ENCODE data around the gene ZNF429. TPM values are rescaled to one million over a fixed set of nuclear protein-coding genes. Genes with fewer than 3 reads are reported as not detected.

Gene ZNF429
- total RNA-seq, 1 donor from 2014 or later = 12.7 TPM

DNA sequence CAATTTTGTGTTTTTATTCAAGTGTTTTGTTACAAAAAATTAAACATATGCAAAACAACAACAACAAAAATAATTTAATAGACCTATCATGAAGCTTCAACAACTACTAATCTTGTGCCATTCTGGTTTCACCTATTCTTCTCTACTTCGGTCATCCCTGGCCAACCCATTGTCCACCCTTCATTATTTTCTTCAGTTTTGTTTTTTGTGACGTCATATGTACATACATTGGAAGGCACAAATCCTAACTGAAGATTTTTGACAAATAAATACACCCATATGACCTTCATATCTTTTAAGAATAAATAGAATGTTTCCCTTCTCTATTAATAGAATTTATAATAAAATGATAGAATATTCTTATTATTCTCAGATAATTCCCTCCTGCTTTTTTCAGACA, 69.2 kb downstream of the ZNF429 start:
- peaks cover 5% of the 10 kb centered on the region for H3K9me3 ChIP-seq (ENCODE audit: insufficient read depth, low read depth, low read length)

DNA sequence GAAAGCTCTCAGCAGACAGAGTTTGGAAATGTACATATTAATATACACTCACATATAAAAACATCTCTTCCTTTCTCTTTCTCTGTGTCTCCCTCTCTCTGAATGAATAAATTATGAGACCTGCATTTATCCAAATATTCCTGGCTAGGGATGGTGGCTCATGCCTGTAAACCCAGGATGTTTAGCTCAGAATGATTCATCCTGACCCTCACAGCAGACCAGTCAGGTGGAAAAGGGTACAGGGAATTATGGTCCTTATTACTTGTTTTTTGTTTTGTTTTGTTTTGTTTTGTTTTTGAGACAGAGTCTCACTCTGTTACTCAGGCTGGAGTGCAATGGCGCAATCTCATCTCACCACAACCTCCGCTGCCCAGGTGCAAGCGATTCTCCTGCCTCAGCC, 71.1 kb downstream of the ZNF429 start:
- H3K27ac Mint-ChIP-seq (ENCODE audit: unreplicated experiment) = no peak overlapping the region
- H3K4me2 ChIP-seq (ENCODE audit: low read length) = no peak overlapping the region
- no peak for DNase-seq (ENCODE audit: low read depth)
- H2AFZ ChIP-seq (ENCODE audit: low read depth, low read length) = no peak overlapping the region
- no peaks in the 10 kb centered on the region for H3K36me3 Mint-ChIP-seq (ENCODE audit: low read depth, unreplicated experiment)
- peaks cover 9% of the 10 kb centered on the region for H3K9me3 Mint-ChIP-seq (ENCODE audit: unreplicated experiment)
- no peaks in the 10 kb centered on the region for H3K79me2 ChIP-seq (ENCODE audit: insufficient read depth, low read length)
- TF ChIP-seq, protein P1, sequence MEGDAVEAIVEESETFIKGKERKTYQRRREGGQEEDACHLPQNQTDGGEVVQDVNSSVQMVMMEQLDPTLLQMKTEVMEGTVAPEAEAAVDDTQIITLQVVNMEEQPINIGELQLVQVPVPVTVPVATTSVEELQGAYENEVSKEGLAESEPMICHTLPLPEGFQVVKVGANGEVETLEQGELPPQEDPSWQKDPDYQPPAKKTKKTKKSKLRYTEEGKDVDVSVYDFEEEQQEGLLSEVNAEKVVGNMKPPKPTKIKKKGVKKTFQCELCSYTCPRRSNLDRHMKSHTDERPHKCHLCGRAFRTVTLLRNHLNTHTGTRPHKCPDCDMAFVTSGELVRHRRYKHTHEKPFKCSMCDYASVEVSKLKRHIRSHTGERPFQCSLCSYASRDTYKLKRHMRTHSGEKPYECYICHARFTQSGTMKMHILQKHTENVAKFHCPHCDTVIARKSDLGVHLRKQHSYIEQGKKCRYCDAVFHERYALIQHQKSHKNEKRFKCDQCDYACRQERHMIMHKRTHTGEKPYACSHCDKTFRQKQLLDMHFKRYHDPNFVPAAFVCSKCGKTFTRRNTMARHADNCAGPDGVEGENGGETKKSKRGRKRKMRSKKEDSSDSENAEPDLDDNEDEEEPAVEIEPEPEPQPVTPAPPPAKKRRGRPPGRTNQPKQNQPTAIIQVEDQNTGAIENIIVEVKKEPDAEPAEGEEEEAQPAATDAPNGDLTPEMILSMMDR (IDR thresholded peaks at IDR 0.05; ENCODE audit: insufficient read depth, low read depth, low read length) = no peak
- no peak for TF ChIP-seq EZH2 (IDR thresholded peaks at IDR 0.05; ENCODE audit: insufficient read depth, low read length)
- H4K20me1 ChIP-seq (ENCODE audit: insufficient read depth, low read length) = no peaks in the 10 kb centered on the region
- H3K27me3 Mint-ChIP-seq (ENCODE audit: low read depth, unreplicated experiment) = no peaks in the 10 kb centered on the region
- FAIRE-seq = no peak
- no peaks in the 10 kb centered on the region for H3K4me1 Mint-ChIP-seq (ENCODE audit: low read depth, unreplicated experiment)
- no peak overlapping the region for H3K9ac ChIP-seq (ENCODE audit: low read length)
- H3K4me3 ChIP-seq (ENCODE audit: insufficient read depth, low read depth, low read length) = no peak overlapping the region
- H3K36me3 ChIP-seq (ENCODE audit: insufficient read depth, low read length) = no peaks in the 10 kb centered on the region
- peaks cover 4% of the 10 kb centered on the region for H3K9me3 ChIP-seq (ENCODE audit: insufficient read depth, low read depth, low read length)
- no peaks in the 10 kb centered on the region for H3K27me3 ChIP-seq (ENCODE audit: insufficient read depth, low read length)
- H3K27ac ChIP-seq (ENCODE audit: low read depth, low read length) = no peak overlapping the region
- H3K4me1 ChIP-seq (ENCODE audit: insufficient read depth, low read length) = no peaks in the 10 kb centered on the region
- H3K4me3 Mint-ChIP-seq (ENCODE audit: unreplicated experiment) = no peak overlapping the region

More for the DNA sequence above, 69.2 kb downstream of the ZNF429 start:
- Histone ChIP-seq H3K4me2 (ENCODE audit: low read length) (no peak overlapping the region), H3K27ac (ENCODE audit: low read depth, low read length) (no peak overlapping the region), H3K4me1 (ENCODE audit: insufficient read depth, low read length) (no peaks in the 10 kb centered on the region), H4K20me1 (ENCODE audit: insufficient read depth, low read length) (no peaks in the 10 kb centered on the region), H3K27me3 (ENCODE audit: insufficient read depth, low read length) (no peaks in the 10 kb centered on the region), H2AFZ (ENCODE audit: low read depth, low read length) (no peak overlapping the region), H3K4me3 (ENCODE audit: insufficient read depth, low read depth, low read length) (no peak overlapping the region), H3K9ac (ENCODE audit: low read length) (no peak overlapping the region), H3K79me2 (ENCODE audit: insufficient read depth, low read length) (no peaks in the 10 kb centered on the region), H3K36me3 (ENCODE audit: insufficient read depth, low read length) (no peaks in the 10 kb centered on the region)
- Mint-ChIP-seq H3K9me3 (ENCODE audit: unreplicated experiment) (peaks cover 9% of the 10 kb centered on the region), H3K36me3 (ENCODE audit: low read depth, unreplicated experiment) (no peaks in the 10 kb centered on the region), H3K4me3 (ENCODE audit: unreplicated experiment) (no peak overlapping the region), H3K27ac (ENCODE audit: unreplicated experiment) (no peak overlapping the region), H3K4me1 (ENCODE audit: low read depth, unreplicated experiment) (no peaks in the 10 kb centered on the region), H3K27me3 (ENCODE audit: low read depth, unreplicated experiment) (no peaks in the 10 kb centered on the region)
- DNase-seq (ENCODE audit: low read depth) (no peak), FAIRE-seq (no peak)
- TF ChIP-seq EZH2 (IDR thresholded peaks at IDR 0.05; ENCODE audit: insufficient read depth, low read length) = no peak
- TF ChIP-seq, protein P1 (IDR thresholded peaks at IDR 0.05; ENCODE audit: insufficient read depth, low read depth, low read length) = no peak

DNA sequence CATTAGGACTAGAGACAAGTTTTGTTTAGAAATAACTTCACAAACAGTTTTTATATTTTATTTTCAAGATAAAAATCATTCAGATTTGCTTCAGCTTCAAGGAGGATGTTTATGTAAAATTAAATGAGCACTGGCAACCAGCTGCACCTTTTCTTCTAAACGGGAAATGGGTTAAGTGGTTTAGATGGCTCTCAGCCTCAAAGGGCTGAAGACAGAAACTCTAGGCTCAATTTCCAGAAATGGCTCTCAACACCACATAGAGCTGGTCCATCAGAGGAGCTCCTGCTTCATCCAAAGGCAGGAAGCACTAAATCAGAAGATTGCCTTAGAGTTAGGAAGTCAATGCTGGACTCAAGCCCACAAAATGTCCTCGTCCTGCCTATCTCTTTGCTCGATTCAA, 74.7 kb downstream of the ZNF429 start:
- no peak for DNase-seq (ENCODE audit: low read depth)
- H3K4me2 ChIP-seq (ENCODE audit: low read length) = no peak overlapping the region
- H3K9me3 Mint-ChIP-seq (ENCODE audit: unreplicated experiment) = peaks cover 12% of the 10 kb centered on the region

More for the DNA sequence above, 74.7 kb downstream of the ZNF429 start:
- Histone ChIP-seq H3K9ac (ENCODE audit: low read length) (no peak overlapping the region), H3K27ac (ENCODE audit: low read depth, low read length) (no peak overlapping the region), H3K9me3 (ENCODE audit: insufficient read depth, low read depth, low read length) (peaks cover 11% of the 10 kb centered on the region), H2AFZ (ENCODE audit: low read depth, low read length) (no peak overlapping the region), H3K4me3 (ENCODE audit: insufficient read depth, low read depth, low read length) (no peak overlapping the region), H3K79me2 (ENCODE audit: insufficient read depth, low read length) (no peaks in the 10 kb centered on the region), H3K27me3 (ENCODE audit: insufficient read depth, low read length) (no peaks in the 10 kb centered on the region), H3K4me1 (ENCODE audit: insufficient read depth, low read length) (no peaks in the 10 kb centered on the region), H3K36me3 (ENCODE audit: insufficient read depth, low read length) (no peaks in the 10 kb centered on the region), H4K20me1 (ENCODE audit: insufficient read depth, low read length) (no peaks in the 10 kb centered on the region)
- no peaks in the 10 kb centered on the region for H3K4me1 Mint-ChIP-seq (ENCODE audit: low read depth, unreplicated experiment)
- H3K4me3 Mint-ChIP-seq (ENCODE audit: unreplicated experiment) = no peak overlapping the region
- H3K27me3 Mint-ChIP-seq (ENCODE audit: low read depth, unreplicated experiment) = peaks cover 5% of the 10 kb centered on the region
- TF ChIP-seq EZH2 (IDR thresholded peaks at IDR 0.05; ENCODE audit: insufficient read depth, low read length) = no peak
- TF ChIP-seq, protein P1 (IDR thresholded peaks at IDR 0.05; ENCODE audit: insufficient read depth, low read depth, low read length) = no peak
- H3K27ac Mint-ChIP-seq (ENCODE audit: unreplicated experiment) = no peak overlapping the region
- FAIRE-seq = no peak
- no peaks in the 10 kb centered on the region for H3K36me3 Mint-ChIP-seq (ENCODE audit: low read depth, unreplicated experiment)
